GM19023 (cell line): ENCODE data around the gene CHAD.
"Not testable (repeated sequence)": the region's sequence is repeated elsewhere in the genome, so short reads cannot be mapped to it uniquely, and the experiment has no call there.

Experiments
- ATAC-seq: cut with Tn5 transposase; IDR thresholded peaks from one replicate; pipeline ENCODE4 v1.9.1; 2021; ENCODE audit warnings: mild to moderate bottlenecking, moderate library complexity; ENCODE audit not compliant: unreplicated experiment

Gene CHAD

GRCh38 chr17:50475362-50475761 is 6.7 kb upstream of the CHAD start:
- no peak for ATAC-seq

- ATAC-seq, result no peak
Observed at GRCh38 chr17:50474523-50474922, 5.8 kb upstream of the CHAD start.

- no peak for ATAC-seq
Observed at GRCh38 chr17:50473901-50474300, 5.2 kb upstream of the CHAD start.

GRCh38 chr17:50472761-50473161 is 4.1 kb upstream of the CHAD start:
- ATAC-seq, result not testable (repeated sequence)

GRCh38 chr17:50472286-50472685 is 3.6 kb upstream of the CHAD start:
- ATAC-seq, result no peak

GRCh38 chr17:50471009-50471905 is 2.6 kb upstream of the CHAD start:
- no peak for ATAC-seq

GRCh38 chr17:50470426-50470825 is 1.7 kb upstream of the CHAD start:
- no peak for ATAC-seq

- no peak for ATAC-seq
Observed at GRCh38 chr17:50469671-50470305, 1.1 kb upstream of the CHAD start.

DNA sequence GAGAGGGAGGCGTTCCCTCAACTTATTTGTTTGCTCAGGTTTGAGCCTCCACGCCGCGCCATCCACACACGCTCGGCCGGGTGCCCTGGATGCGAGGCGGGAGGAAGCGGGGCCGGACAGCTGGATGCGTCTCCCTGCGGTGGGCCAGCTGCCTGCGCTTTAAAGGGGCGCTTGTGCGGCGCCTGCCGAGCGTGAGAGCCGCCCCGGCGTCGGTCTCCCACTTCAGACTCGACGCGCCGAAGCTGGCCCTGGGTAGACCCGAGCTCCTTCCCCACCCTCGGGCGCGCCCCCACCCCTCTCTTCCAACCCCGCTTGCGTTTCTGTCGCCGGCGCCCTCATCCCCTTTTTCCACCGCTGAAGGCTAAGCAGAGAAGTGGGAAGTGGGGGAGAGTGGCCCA is 527 bp upstream of the CHAD start:
- no peak for ATAC-seq

DNA sequence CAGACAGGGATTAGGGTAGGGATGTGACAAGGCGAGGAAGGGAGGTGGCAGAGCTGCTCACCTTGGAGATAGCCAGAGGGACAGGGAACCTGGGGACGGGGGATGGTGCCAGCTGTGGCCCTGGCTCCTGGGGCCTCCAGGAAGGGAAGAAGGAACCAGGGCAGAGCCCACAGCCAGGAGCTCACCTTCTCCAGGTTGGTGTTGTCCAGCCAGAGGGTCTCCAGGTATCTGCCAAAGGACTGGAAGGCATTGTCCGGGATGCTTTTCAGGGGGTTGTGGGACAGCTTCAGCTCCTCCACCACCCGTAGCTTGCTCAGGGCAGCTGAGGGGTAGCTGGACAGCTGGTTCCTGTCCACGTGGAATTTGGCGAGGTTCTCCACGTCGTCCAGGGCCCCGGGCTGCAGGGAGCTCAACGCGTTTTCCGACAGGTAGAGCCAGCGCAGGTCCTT is 801 bp downstream of the CHAD start:
- ATAC-seq, result no peak

- no peak for ATAC-seq
Observed at GRCh38 chr17:50467114-50467854, 1.4 kb downstream of the CHAD start.

DNA sequence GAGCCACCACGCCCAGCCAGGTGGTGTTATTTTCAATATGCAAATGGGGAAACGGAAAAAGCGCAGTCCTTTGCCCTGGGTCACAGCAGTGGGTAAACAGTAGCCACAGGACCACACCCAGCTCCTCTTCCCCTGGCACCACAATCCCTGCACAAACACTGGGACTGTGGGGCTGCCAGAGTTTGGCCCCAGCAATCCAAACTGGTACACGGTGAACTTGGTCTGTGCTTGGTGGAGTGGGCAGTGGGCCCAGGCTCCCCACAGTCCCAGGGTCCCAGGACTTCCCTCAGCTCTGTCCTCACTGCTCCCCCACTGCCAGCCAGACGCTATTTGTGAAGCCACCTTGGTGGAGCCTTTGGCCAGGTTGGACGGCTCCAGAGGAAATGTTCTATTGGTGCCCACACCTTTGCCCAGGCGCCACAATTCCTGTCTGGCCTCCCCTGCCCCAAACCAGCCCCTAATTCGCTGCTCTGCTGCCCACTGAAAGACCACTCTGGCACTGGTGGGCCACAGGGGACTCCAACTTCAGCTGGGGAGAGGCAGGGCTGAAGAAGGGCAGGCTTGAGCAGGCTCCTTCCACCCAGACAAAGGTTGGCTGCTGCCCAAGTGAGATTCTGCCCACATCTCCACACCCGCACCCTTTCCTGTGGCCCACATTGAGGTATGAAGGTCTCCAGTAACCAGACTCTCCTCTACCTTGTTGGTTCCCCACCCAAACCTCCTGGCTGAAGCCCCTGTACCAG is 2.1 kb downstream of the CHAD start:
- ATAC-seq, result no peak

DNA sequence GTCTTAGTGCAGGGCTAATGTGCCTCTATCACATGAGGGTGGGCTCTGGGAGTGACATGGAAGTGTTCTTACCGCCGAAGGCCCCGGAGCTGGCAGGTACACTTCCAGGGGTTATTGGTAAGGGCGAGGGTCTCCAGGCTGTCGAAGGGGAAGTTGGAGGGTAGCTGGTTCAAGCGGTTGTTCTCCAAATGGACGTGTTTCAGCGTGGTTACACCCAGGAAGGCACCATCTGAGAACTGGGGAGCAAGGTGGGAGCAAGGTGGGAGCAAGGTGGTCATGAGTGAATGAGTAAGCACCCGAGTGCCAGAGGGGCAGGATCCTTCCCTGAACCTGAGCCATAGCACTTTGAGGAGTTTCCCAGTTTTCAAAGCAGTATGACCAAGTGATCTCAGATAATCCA is 3.0 kb downstream of the CHAD start:
- ATAC-seq, result no peak

GRCh38 chr17:50465171-50465570 is 3.5 kb downstream of the CHAD start:
- ATAC-seq, result no peak

GRCh38 chr17:50464736-50465135 is 3.9 kb downstream of the CHAD start:
- no peak for ATAC-seq

DNA sequence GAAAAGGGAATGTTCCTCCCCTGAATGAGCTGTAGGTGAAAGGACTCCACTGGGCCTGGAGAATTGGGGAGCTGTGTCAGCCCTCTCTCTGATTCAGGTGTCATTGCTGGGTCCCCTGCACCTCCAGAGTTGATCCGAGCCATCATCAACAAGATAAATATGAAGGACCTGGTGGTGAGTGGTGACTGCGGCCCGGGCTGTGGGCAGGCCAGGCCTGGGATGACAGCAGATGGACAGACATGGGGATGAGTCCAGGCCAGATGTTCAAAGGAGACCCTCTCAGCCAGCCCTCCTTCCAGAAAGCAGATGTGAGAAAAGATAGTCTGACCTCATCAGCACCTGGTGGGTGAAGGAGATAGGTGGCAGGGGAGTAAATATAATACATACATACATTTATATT is 4.6 kb downstream of the CHAD start:
- no peak for ATAC-seq

DNA sequence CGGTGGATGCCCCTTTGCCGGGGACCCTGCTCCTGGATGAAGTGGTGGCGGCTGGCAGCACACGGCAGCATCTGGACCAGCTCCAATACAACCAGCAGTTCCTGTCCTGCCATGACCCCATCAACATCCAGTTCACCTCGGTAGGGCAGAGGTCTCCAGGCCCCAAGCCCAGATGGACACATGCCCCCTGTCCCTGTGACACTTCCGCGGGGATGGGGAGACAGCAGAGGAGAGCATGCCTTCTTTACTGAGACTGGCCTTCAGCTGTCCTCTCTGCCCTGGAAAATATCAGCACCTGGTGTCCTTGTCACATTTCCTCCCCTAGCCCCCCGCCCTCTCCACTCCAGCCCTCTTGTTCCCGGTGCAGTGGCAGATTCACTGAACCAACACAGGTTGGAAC is 6.2 kb downstream of the CHAD start:
- no peak for ATAC-seq

- ATAC-seq, result no peak
Observed at GRCh38 chr17:50461550-50462132, 7.0 kb downstream of the CHAD start.

GRCh38 chr17:50460831-50461526 is 7.7 kb downstream of the CHAD start:
- no peak for ATAC-seq

DNA sequence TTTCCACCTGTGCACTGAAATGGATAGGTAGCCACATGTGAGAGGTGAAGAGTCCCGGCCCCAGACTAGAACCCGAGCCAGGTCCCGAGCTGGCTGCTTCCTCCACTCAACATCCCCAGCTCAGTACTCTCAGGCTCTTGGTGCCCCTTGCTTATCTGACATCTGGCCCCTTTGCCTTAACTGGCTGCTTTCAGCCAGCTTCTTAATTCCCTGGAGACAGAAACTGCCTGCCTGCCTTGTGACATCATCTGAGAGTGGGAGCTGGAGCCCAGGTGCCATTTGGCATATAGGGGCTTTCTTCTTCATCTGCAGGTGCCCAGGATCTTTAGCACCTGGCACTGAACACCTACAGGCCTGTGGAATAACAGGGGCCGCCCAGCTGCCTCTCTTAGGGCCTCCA is 8.9 kb downstream of the CHAD start:
- ATAC-seq, result no peak
